ENCODE results near the gene SNX3.

- TF ChIP-seq EZH2 (IDR thresholded peaks at IDR 0.05; ENCODE audit: borderline replicate concordance), result peak; percentile 9
- no peak for TF ChIP-seq CTCF (IDR thresholded peaks at IDR 0.05; ENCODE audit: poor library complexity)
- TF ChIP-seq EZH2phosphoT487 (IDR thresholded peaks at IDR 0.05; ENCODE audit: low read depth, severe bottlenecking, unreplicated experiment), result no peak
Observed at GRCh38 chr6:108175176-108175591, 85.7 kb downstream of the SNX3 start.
